Measurements from ENCODE around the gene RAP1B. TPM values are rescaled to one million over a fixed set of nuclear protein-coding genes. Genes with fewer than 3 reads are reported as not detected.

RAP1B gene
- total and polyA plus RNA-seq, 2 experiments from 2014 or later = 275 to 353 TPM

DNA sequence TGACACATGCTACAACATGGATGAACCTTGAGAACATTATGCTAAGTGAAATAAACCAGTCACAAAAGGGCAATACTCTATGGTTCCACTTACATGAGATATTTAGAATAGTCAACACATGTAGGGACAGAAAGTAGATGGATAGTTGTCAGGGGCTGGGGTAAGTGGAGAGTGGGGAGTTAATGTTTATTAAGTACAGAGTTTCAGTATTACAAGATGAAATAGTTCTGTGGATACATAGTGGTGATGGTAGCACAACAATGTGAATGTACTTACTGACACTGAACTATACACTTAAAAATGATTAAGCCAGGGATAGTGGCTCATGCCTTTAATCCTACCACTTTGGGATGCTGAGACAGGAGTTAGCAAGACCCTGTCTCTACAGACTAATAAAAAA lies 84.8 kb downstream of the RAP1B start:
- no peaks in the 10 kb centered on the region for H3K9me3 ChIP-seq (ENCODE audit: low read depth)
- H3K79me2 ChIP-seq (ENCODE audit: insufficient read depth) = no peaks in the 10 kb centered on the region
- H3K4me2 ChIP-seq (ENCODE audit: unreplicated experiment) = no peak overlapping the region
- no peaks in the 10 kb centered on the region for H3K9me2 ChIP-seq (ENCODE audit: insufficient read depth)
- no peaks in the 10 kb centered on the region for H3K27me3 ChIP-seq (replicated peaks; ENCODE audit: insufficient read depth)
- no peak for DNase-seq
- no peaks in the 10 kb centered on the region for H3F3A ChIP-seq (ENCODE audit: insufficient read depth)
- H3K4me1 ChIP-seq (ENCODE audit: insufficient read depth) = no peaks in the 10 kb centered on the region
- H3K9ac ChIP-seq = no peak overlapping the region
- H2AFZ ChIP-seq = no peak overlapping the region
- no peak for TF ChIP-seq EZH2phosphoT487 (IDR thresholded peaks at IDR 0.05; ENCODE audit: insufficient read depth, low read depth)
- no peak for TF ChIP-seq EZH2 (IDR thresholded peaks at IDR 0.05; ENCODE audit: insufficient read depth, poor library complexity, severe bottlenecking)
- no peak overlapping the region for H3K4me3 ChIP-seq
- H3K27ac ChIP-seq = no peak overlapping the region
- H4K20me1 ChIP-seq (ENCODE audit: insufficient read depth) = no peaks in the 10 kb centered on the region
- in situ Hi-C loops (cut with MboI) = no loop called here
- peaks cover 20% of the 10 kb centered on the region; the same call in 1 of the 2 replicates for H3K36me3 ChIP-seq (ENCODE audit: low read depth)

- H3K9me3 ChIP-seq (ENCODE audit: low read depth) = no peaks in the 10 kb centered on the region
- no peaks in the 10 kb centered on the region for H3K27me3 ChIP-seq (replicated peaks; ENCODE audit: insufficient read depth)
- no peaks in the 10 kb centered on the region for H3F3A ChIP-seq (ENCODE audit: insufficient read depth)
- no peaks in the 10 kb centered on the region for H3K79me2 ChIP-seq (ENCODE audit: insufficient read depth)
- no peak overlapping the region for H3K4me2 ChIP-seq (ENCODE audit: unreplicated experiment)
- H4K20me1 ChIP-seq (ENCODE audit: insufficient read depth) = no peaks in the 10 kb centered on the region
- no peak overlapping the region for H3K9ac ChIP-seq
- in situ Hi-C loops (cut with MboI) = no loop called here
- H3K36me3 ChIP-seq (ENCODE audit: low read depth) = peaks cover 23% of the 10 kb centered on the region; the same call in 1 of the 2 replicates
- H3K4me1 ChIP-seq (ENCODE audit: insufficient read depth) = no peaks in the 10 kb centered on the region
- no peaks in the 10 kb centered on the region for H3K9me2 ChIP-seq (ENCODE audit: insufficient read depth)
- TF ChIP-seq EZH2phosphoT487 (IDR thresholded peaks at IDR 0.05; ENCODE audit: insufficient read depth, low read depth) (no peak), EZH2 (IDR thresholded peaks at IDR 0.05; ENCODE audit: insufficient read depth, poor library complexity, severe bottlenecking) (no peak)
- H2AFZ ChIP-seq = no peak overlapping the region
- H3K27ac ChIP-seq = no peak overlapping the region
- H3K4me3 ChIP-seq = no peak overlapping the region
- no peak for DNase-seq
- WGBS, 2 experiments (ENCODE audit: low coverage in 1 of 2, low lambda C conversion rate in 2 of 2, missing lambda C conversion rate in 2 of 2) = 100% methylated on average over 1 of the region's 1 CpG
Observed at GRCh38 chr12:68699486-68699885, 88.8 kb downstream of the RAP1B start.

Small RNA genes within 50 kb of the gene (small RNA-seq; reads per million reads assigned to genes)
- gene RF00017 (ENCODE audit: low read depth, low replicate concordance) = not detected
- gene SNORA70G (ENCODE audit: low read depth, low replicate concordance) = not detected

Other genes starting within 250 kb of the RAP1B start
- 29.4 and 41.2 TPM in 2 replicates for gene NUP107, start 76.1 kb downstream of the RAP1B start, total RNA-seq (2014; rRNA removed; shearing (Covaris generic))
- 35.6 and 40.1 TPM in 2 replicates for gene NUP107, start 76.1 kb downstream of the RAP1B start, polyA plus RNA-seq (2016; fragmentation: Nextera tagmentation; extraction: Ambion mirVana)
- gene SLC35E3, start 135.3 kb downstream of the RAP1B start, total RNA-seq (2014; rRNA removed; shearing (Covaris generic)) = 1.9 and 4.9 TPM in 2 replicates
- gene SLC35E3, start 135.3 kb downstream of the RAP1B start, polyA plus RNA-seq (2016; fragmentation: Nextera tagmentation; extraction: Ambion mirVana) = 15.6 and 16.2 TPM in 2 replicates
- gene MDM2, start 197.3 kb downstream of the RAP1B start, total RNA-seq (2014; rRNA removed; shearing (Covaris generic)) = 111 and 156 TPM in 2 replicates
- gene MDM2, start 197.3 kb downstream of the RAP1B start, polyA plus RNA-seq (2016; fragmentation: Nextera tagmentation; extraction: Ambion mirVana) = 71.4 and 80.4 TPM in 2 replicates